GM19023 (cell line): ENCODE data around the gene MAX.
"Not testable (repeated sequence)": the region's sequence is repeated elsewhere in the genome, so short reads cannot be mapped to it uniquely, and the experiment has no call there.

Source experiments
- ATAC-seq: cut with Tn5 transposase; IDR thresholded peaks from one replicate; pipeline ENCODE4 v1.9.1; 2021; ENCODE audit warnings: mild to moderate bottlenecking, moderate library complexity; ENCODE audit not compliant: unreplicated experiment

Gene MAX

GRCh38 chr14:65106316-65106715, 4.0 kb upstream of the MAX start:
- ATAC-seq, result no peak

- ATAC-seq, result no peak
These were observed 2.5 kb upstream of the MAX start for GRCh38 chr14:65104791-65105190.

GRCh38 chr14:65103150-65103760, 938 bp upstream of the MAX start:
- no peak for ATAC-seq

- peak; percentile 3 for ATAC-seq
These were observed 481 bp downstream of the MAX start for GRCh38 chr14:65101631-65102440.

GRCh38 chr14:65100922-65101541, 1.3 kb downstream of the MAX start:
- ATAC-seq, result no peak

- ATAC-seq, result no peak
These were observed 3.7 kb downstream of the MAX start for GRCh38 chr14:65098586-65098985.

- no peak for ATAC-seq
These were observed 5.8 kb downstream of the MAX start for GRCh38 chr14:65096323-65097089.

DNA sequence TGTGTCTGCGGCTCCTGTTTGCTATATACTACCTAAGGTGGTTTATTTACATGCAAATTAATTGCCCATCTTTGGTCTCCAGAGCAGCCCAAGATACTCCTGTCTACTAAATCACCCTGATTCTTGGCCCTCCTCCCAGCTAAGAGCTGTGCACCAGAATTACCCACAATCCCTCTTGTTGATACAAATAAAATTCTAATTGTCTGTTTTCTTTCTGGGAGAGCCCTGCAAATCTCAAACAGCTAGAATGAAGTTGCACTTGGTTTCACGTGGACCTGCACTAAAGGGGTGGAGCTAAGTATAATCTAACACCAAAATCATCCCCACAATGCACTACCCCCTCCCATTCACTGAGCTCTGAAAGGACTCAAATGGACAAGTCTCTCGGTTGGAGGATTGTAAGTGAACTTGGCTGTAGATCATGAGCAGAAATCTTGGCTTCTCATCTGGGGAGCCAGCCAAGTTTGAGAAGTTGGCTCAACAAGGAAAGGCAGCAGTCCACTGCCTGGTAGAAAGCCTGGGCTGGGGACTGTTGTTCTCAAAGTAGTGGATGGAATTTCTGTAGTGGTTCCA, 6.6 kb downstream of the MAX start:
- no peak for ATAC-seq

DNA sequence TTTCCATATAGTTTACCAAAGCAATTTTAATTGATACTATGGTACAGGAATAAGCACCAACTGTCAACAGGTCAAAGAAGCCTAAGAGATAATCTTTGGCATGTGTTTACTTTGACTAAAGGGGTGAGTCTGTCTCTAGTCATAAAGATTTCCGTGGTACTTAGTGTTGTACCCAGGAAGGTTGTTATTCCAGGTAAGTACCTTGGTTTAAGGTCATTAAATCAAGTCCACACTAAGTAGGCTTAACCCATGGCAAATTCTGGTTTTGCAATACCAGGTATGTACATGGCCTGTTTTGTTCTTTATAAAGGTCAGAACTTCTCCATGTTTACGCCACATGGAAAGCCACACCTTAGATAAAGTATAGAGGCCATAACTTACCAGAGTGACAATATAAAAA, 10.0 kb downstream of the MAX start:
- no peak for ATAC-seq

DNA sequence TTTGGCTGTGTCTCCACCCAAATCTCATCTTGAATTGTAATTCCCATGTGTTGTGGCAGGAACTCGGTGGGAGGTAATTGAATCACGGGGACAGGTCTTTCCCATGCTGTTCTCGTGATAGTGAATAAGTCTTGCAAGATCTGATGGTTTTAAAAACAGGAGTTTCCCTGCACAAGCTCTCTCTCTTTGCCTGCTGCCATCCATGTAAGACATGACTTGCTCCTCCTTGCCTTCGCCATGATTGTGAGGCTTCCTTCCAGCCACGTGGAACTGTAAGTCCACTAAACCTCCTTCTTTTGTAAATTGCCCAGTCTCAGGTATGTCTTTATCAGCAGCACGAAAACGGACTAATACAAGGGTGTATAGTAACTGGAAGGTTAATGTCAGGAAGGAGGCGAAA, 14.5 kb downstream of the MAX start:
- ATAC-seq, result not testable (repeated sequence)

DNA sequence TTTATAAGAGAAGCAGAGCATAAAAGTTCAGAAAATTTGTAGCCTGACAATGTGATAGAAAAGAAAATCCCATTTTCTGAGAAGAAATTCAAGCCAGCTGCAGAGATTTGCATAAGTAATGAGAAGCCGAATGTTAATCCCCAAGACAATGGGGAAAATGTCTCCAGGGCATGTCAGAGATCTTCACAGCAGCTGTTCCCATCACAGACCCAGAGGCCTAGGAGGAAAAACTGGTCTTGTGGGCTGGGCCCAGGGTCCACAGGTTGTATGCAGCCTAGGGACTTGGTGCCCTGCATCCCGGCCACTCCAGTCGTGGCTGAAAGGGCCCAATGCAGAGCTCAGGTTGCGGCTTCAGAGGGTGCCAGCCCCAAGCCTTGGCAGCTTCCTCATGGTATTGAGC, 15.6 kb downstream of the MAX start:
- not testable (repeated sequence) for ATAC-seq

GRCh38 chr14:65084554-65085505, 17.5 kb downstream of the MAX start:
- no peak for ATAC-seq

- no peak for ATAC-seq
These were observed 19.4 kb downstream of the MAX start for GRCh38 chr14:65082930-65083329.

GRCh38 chr14:65080960-65081747, 21.2 kb downstream of the MAX start:
- ATAC-seq, result no peak

- no peak for ATAC-seq
These were observed 22.5 kb downstream of the MAX start for GRCh38 chr14:65079768-65080167.

DNA sequence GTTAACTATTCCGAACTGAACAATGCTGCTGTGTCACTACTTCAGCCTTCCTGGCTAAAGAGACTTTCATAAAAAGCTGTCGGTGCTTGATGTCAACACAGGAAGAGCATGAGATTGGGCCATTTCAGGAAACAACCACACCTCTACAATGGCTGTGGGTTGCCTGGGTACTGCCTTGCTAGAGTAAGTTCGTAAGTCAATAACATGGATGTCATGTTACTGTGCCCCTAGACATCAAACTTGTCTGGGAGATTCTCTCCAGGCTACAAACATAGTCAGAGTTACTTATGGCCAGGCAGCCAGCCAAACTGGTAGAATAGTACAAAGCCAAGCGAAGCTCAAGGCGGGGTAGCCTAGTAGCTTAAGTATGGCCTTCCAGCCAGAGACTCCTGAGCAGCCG, 23.1 kb downstream of the MAX start:
- ATAC-seq, result no peak

DNA sequence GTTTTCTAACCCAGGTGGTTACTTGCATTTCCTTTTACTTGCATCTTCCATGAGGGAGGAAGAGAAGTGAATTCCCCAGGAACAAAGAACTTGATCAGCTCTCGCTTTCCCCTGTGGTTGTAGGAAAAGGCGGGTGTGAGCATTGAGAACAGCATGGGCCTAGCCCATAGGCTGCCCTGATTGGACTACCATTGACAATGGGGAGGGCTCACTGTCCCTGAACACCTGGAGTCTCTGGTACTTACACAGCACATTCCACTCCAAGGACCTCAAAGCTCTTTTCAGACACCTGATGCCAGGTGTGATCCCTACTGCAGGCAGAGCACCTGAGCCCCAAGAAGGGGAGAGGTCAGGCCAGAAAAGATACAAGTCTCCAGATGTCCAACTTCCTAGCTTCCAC, 25.0 kb downstream of the MAX start:
- ATAC-seq, result no peak

- no peak for ATAC-seq
These were observed 26.5 kb downstream of the MAX start for GRCh38 chr14:65075628-65076325.
